ENCODE data around the gene MYZAP.
"Not testable (repeated sequence)": the region's sequence is repeated elsewhere in the genome, so short reads cannot be mapped to it uniquely, and the experiment has no call there.

MYZAP gene

DNA sequence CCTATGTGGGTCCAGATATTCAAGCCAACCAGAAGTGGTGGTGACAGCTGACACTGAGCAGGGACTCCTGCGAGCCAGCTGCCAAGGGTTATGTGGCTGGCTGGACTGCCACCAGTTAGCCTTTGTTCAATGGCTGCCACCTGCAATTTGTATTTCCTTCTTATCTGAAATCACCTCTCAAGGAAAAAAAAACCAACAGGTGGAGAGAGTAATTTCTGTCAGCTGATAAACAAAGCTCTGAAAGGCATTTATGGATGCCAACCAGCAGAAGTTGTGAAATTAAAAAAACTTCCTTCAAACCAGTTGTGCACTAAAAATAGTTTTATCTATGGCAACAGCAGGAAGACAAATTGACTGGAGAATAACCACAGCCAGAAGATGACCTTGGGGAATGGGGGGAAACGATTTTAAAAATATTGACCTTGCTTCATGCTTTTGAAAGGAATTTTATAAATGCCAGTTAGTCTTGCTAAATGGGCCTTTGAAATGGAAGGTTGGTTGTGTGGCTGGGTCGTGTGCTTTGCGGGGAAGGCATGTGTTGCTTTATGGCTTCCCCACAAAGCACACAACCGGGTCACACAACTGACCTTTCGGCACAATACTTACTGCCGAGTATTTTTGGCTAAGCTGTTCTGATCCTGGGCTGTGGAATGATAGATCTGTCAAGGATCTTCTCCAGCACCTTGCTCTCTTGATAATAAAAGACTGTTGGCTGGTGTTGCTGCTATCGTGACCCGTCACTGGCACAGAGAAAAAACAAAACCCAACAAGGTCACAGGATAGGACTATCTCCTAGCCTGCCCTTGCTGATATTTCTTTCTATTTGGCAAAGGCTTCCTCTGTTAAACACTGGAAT, 3.5 kb downstream of the MYZAP start:
- DNase-seq, result no peak

GRCh38 chr15:57596301-57596855, 4.7 kb downstream of the MYZAP start:
- no peak for DNase-seq

GRCh38 chr15:57596978-57597377, 5.3 kb downstream of the MYZAP start:
- DNase-seq, result no peak

DNA sequence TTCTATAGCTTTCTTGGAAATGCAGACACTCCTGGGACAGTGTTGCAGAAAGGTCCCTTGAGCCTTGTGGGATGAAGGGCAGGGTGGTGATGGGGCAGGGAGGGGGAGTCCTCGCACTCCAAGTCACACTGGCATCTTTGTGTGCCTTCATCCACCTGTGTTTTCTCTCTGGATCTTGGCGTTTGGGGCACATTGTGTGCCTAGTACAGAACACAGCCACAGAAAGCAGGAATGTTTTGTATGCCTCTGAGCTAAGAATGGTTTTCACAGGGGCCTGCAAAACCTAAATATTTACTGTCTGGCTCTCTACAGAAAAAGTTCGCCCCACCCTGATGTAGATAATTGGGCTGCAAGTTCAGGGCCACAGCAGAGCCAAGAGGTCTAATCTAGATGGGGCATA, 5.7 kb downstream of the MYZAP start:
- DNase-seq, result no peak

GRCh38 chr15:57598346-57598745, 6.6 kb downstream of the MYZAP start:
- DNase-seq, result no peak

- no peak for DNase-seq
Observed at GRCh38 chr15:57599296-57599810, 7.6 kb downstream of the MYZAP start.

DNA sequence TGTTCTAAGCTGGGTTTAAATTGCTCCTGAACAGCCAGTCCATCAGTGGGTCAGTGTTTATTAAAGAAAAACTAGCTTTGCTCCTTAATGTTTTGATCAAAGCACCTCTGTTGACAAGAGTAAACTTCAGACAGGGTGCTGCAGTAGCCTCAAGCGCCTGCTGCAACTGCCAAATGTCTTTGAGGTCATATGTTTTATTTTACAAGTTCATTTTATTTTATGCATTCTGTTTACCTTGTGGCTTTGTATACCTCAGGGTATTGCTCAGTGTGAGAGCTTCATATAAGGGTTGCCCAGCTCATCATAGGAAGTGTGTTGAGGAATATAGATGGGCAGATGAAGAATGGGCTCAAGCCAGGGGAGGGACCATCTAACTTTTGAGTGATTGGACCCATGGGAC, 8.5 kb downstream of the MYZAP start:
- no peak for DNase-seq

- DNase-seq, result no peak
Observed at GRCh38 chr15:57604507-57604906, 12.8 kb downstream of the MYZAP start.

- DNase-seq, result no peak
Observed at GRCh38 chr15:57605491-57605890, 13.8 kb downstream of the MYZAP start.

GRCh38 chr15:57606048-57606447, 14.3 kb downstream of the MYZAP start:
- no peak for DNase-seq

GRCh38 chr15:57606816-57607215, 15.1 kb downstream of the MYZAP start:
- no peak for DNase-seq

- DNase-seq, result no peak
Observed at GRCh38 chr15:57607570-57608000, 15.9 kb downstream of the MYZAP start.

DNA sequence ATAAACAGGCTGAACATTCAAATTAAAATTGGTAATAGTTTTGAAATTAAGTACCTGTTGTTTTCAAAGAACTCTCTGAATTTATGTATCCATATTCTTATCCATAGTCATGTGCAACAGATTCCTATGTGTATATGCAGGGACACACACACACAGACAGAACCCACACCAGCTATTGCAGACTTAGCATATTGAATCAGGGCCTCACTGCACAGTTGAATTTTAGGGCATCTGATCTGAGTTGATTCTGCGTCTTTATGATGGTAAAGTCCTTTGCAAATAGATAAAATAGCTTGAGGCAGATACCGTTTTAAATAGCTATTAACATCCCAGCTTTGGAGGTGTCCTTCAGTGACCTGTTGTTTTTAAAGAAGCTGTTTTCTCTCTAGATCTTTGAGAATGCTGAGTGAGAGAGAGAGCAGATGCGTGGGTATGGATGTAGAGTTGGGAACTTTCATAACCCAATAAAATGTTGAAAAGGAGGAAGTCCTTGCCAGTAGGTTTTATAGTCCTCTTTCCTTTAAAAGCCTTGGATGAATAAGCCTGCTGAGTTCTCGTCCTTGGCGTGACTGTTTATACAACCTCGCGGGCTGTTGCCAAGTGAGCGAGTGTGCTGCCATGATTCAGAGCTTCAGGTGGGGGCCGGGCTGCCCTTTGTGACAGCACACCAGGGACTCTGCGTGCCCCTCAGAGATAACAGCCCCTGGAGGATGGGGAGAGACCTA, 18.3 kb downstream of the MYZAP start:
- DNase-seq, result no peak

DNA sequence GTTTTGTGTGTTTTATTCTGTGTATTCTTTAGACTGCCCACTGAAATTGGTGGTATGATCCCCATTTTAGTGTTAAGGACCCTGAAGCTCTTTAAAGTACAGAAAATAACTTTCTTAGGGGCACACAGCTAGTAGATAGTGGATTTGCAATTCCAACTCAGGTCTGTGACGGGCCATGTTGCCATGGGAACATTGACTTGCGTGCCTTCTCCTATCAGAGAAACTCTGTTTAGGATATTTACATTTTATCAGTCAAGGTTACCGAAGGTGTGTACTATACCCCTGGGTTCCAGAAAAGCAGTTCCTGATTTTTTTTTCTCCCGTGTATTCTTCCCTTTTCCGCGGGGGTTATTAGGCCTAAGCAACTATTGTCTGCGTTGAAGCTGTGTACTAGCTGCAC, 19.4 kb downstream of the MYZAP start:
- no peak for DNase-seq

- DNase-seq, result no peak
Observed at GRCh38 chr15:57611938-57612337, 20.2 kb downstream of the MYZAP start.

DNA sequence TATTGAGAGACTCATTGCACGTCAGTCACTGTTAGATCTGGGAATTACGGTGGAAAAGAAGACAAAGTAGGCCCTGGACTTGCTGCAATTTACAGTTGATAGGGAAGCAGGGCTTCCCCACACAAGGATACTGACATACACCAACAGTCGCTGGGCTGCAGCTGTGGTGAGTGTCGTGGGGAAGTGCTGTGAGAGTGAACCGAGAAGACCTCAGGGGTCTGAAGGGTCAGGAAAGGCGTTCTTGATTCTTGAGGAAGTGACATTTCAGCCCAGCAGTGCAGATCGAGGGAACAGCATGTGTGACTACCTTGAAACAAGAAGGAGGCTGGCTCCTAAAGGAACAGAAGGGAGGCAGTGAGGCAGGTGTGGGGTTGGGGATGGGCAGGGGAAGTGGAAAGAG, 22.5 kb downstream of the MYZAP start:
- no peak for DNase-seq

DNA sequence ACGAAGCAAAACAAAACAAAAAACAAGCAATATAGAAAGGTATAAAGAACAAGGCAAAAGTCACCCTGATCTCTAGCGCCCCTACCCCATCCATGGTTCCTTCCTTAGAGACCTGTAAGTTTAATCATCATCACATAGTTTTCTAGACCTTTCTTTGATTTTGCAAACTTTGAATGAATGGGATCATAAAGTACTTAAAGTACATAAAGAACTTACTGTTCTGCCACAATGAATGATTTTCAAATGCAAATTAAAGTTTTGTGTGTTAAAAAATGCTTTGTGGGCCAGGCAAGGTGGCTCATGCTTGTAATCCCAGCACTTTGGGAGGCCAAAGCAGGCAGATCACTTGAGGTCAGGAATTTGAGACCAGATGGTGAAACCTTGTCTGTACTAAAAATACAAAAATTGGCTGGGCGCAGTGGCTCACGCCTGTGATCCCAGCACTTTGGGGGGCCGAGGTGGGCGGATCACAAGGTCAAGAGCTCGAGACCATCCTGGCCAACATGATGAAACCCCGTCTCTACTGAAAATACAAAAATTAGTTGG, 24.3 kb downstream of the MYZAP start:
- not testable (repeated sequence) for DNase-seq

GRCh38 chr15:57618325-57618724, 26.6 kb downstream of the MYZAP start:
- DNase-seq, result no peak

DNA sequence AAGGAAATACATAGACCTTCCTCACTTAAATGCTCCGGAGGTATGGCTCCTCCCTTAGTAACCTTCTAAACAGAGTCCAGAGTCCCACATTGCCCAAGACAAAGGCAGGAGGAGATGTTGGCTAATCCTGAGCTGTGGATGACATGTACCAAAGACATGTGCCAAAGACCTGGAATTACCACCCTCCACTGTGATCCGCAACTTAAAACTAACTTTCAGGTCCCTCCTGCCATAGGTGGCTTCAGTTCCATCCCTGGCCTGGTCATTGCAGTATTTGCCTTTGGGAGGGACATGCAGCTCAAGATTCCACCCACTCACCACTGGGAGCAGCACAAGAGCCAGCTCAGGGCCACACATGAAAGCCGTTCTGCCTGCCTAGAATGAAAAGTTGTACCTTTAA, 28.0 kb downstream of the MYZAP start:
- DNase-seq, result no peak

GRCh38 chr15:57624730-57625129, 33.0 kb downstream of the MYZAP start:
- no peak for DNase-seq

DNA sequence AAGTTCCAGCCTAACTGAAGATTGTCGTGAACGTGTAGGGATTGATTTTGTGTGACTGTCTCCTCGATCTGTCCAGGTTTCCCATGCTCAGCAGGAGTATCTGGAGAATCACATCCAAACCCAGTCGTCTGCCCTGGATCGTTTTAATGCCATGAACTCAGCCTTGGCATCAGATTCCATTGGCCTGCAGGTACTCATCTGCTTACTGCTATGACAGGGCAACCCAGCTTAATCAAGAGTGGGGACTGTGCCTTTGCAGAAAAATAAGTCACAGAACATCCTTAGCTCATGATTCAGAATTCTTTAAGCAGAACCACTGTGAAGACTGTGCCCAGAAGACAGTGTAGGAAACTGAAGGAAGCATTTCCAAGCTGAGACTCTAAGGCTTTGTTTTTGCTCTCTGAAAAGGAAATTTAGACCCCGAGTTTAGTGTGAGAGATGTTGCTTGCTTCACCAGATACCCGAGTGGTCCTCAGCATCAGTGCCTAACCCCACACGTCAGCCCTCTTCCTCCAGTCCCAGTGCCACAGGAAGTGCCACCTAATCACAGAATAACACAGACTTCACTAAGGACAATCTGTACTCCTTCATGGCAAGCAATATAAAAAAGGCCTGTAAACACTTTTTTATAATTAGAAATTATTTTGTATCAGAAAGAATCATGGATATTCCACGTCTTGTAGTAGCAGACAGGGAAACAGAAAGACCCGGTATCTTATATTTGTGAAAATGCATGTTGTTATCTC, 34.2 kb downstream of the MYZAP start:
- DNase-seq, result no peak

- no peak for DNase-seq
Observed at GRCh38 chr15:57626713-57627440, 35.2 kb downstream of the MYZAP start.
